ENCODE data around the gene PRR16. TPM values are rescaled to one million over a fixed set of nuclear protein-coding genes. Genes with fewer than 3 reads are reported as not detected.

The PRR16 gene
- total RNA-seq, 1 donor from 2014 or later, result 0.95 TPM

GRCh38 chr5:120435129-120435528, 29.0 kb upstream of the PRR16 start:
- no peaks in the 10 kb centered on the region for H3K4me1 ChIP-seq
- H3K9me3 ChIP-seq, result no peaks in the 10 kb centered on the region
- DNase-seq (no peak), ATAC-seq (no peak)
- no peaks in the 10 kb centered on the region for H3K27me3 ChIP-seq (ENCODE audit: low read depth)
- TF ChIP-seq CTCF (IDR thresholded peaks at IDR 0.05), result no peak
- no peaks in the 10 kb centered on the region for H3K36me3 ChIP-seq
- intact Hi-C loops (cut with DNase I), result no loop called here
- H3K27ac ChIP-seq, result no peak overlapping the region
- H3K4me3 ChIP-seq, result no peak overlapping the region

- Histone ChIP-seq H3K4me3 (no peak overlapping the region), H3K4me1 (no peaks in the 10 kb centered on the region), H3K9me3 (no peaks in the 10 kb centered on the region), H3K36me3 (no peaks in the 10 kb centered on the region), H3K27me3 (ENCODE audit: low read depth) (no peaks in the 10 kb centered on the region), H3K27ac (no peak overlapping the region)
- ATAC-seq, result no peak
- no peak for DNase-seq
- no peak for TF ChIP-seq CTCF (IDR thresholded peaks at IDR 0.05)
- intact Hi-C loops (cut with DNase I), result no loop called here
Observed at GRCh38 chr5:120436996-120437395, 27.1 kb upstream of the PRR16 start.

- no peaks in the 10 kb centered on the region for H3K9me3 ChIP-seq
- H3K4me3 ChIP-seq, result no peak overlapping the region
- ATAC-seq (no peak), DNase-seq (no peak)
- H3K27ac ChIP-seq, result no peak overlapping the region
- no peaks in the 10 kb centered on the region for H3K27me3 ChIP-seq (ENCODE audit: low read depth)
- intact Hi-C loops (cut with DNase I), result no loop called here
- no peaks in the 10 kb centered on the region for H3K36me3 ChIP-seq
- no peak for TF ChIP-seq CTCF (IDR thresholded peaks at IDR 0.05)
- no peaks in the 10 kb centered on the region for H3K4me1 ChIP-seq
Observed at GRCh38 chr5:120442694-120443093, 21.4 kb upstream of the PRR16 start.

GRCh38 chr5:120443607-120444006, 20.5 kb upstream of the PRR16 start:
- Histone ChIP-seq H3K4me1 (no peaks in the 10 kb centered on the region), H3K4me3 (no peak overlapping the region), H3K36me3 (no peaks in the 10 kb centered on the region), H3K27ac (no peak overlapping the region), H3K9me3 (no peaks in the 10 kb centered on the region), H3K27me3 (ENCODE audit: low read depth) (no peaks in the 10 kb centered on the region)
- DNase-seq, result no peak
- TF ChIP-seq CTCF (IDR thresholded peaks at IDR 0.05), result no peak
- intact Hi-C loops (cut with DNase I), result no loop called here
- no peak for ATAC-seq

- no peaks in the 10 kb centered on the region for H3K36me3 ChIP-seq
- H3K9me3 ChIP-seq, result no peaks in the 10 kb centered on the region
- no peaks in the 10 kb centered on the region for H3K27me3 ChIP-seq (ENCODE audit: low read depth)
- intact Hi-C loops (cut with DNase I), result no loop called here
- no peak overlapping the region for H3K4me3 ChIP-seq
- no peaks in the 10 kb centered on the region for H3K4me1 ChIP-seq
- ATAC-seq (no peak), DNase-seq (no peak)
- no peak for TF ChIP-seq CTCF (IDR thresholded peaks at IDR 0.05)
- no peak overlapping the region for H3K27ac ChIP-seq
Observed at GRCh38 chr5:120446068-120446492, 18.0 kb upstream of the PRR16 start.

GRCh38 chr5:120446901-120447300, 17.2 kb upstream of the PRR16 start:
- Histone ChIP-seq H3K27ac (no peak overlapping the region), H3K4me1 (no peaks in the 10 kb centered on the region), H3K36me3 (no peaks in the 10 kb centered on the region), H3K4me3 (no peak overlapping the region), H3K9me3 (no peaks in the 10 kb centered on the region), H3K27me3 (ENCODE audit: low read depth) (no peaks in the 10 kb centered on the region)
- TF ChIP-seq CTCF (IDR thresholded peaks at IDR 0.05), result no peak
- ATAC-seq, result no peak
- DNase-seq, result no peak
- intact Hi-C loops (cut with DNase I), result no loop called here
